ENCODE data around the gene PHACTR3. TPM values are rescaled to one million over a fixed set of nuclear protein-coding genes. Genes with fewer than 3 reads are reported as not detected.

Gene PHACTR3
- polyA plus RNA-seq, 1 donor (not counting 4 experiments of a cell fraction or from before 2014, with no cell fraction given) = 2.6 TPM

- no peaks in the 10 kb centered on the region for H4K20me1 ChIP-seq (ENCODE audit: control insufficient read depth, extremely low read depth, insufficient read depth, low read length)
- FAIRE-seq = no peak
Measured at GRCh38 chr20:59647271-59647670, 42.9 kb downstream of the PHACTR3 start.

GRCh38 chr20:59648466-59649070, 44.2 kb downstream of the PHACTR3 start:
- no peaks in the 10 kb centered on the region for H3K4me1 ChIP-seq (ENCODE audit: control insufficient read depth, extremely low read depth, insufficient read depth, low read length)
- peaks cover 1% of the 10 kb centered on the region for H3K9me3 ChIP-seq (ENCODE audit: control insufficient read depth, low read depth, low read length)
- no peaks in the 10 kb centered on the region for H3K27me3 ChIP-seq (ENCODE audit: control insufficient read depth, extremely low read depth, insufficient read depth, low read length)
- H3K4me3 ChIP-seq (ENCODE audit: control insufficient read depth in 2 of 3, extremely low read depth in 1 of 3, insufficient read depth in 2 of 3, low read depth in 1 of 3, low read length in 3 of 3) = no peak overlapping the region
- H3K4me2 ChIP-seq (ENCODE audit: control insufficient read depth, extremely low read depth, insufficient read depth, low read depth, low read length) = no peak overlapping the region
- no peak overlapping the region for H3K9ac ChIP-seq (ENCODE audit: control insufficient read depth, extremely low read depth, insufficient read depth, low read length)
- H2AFZ ChIP-seq (ENCODE audit: control insufficient read depth, low read length) = no peak overlapping the region
- no peaks in the 10 kb centered on the region for H3K9me1 ChIP-seq (ENCODE audit: control insufficient read depth, extremely low read depth, insufficient read depth, low read length)
- DNase-seq (ENCODE audit: low read depth, low spot score) = no peak
- no peaks in the 10 kb centered on the region for H4K20me1 ChIP-seq (ENCODE audit: control insufficient read depth, extremely low read depth, insufficient read depth, low read length)
- no peak for FAIRE-seq
- H3K36me3 ChIP-seq (ENCODE audit: control insufficient read depth in 2 of 2, extremely low read depth in 1 of 2, insufficient read depth in 2 of 2, low read length in 2 of 2) = no peaks in the 10 kb centered on the region
- dilution Hi-C loops (cut with MboI; ENCODE audit: extremely low pct_ligation_motif_present, low sequenced_read_pairs) = no loop called here
- TF ChIP-seq EZH2 (IDR thresholded peaks at IDR 0.05; ENCODE audit: low read length) (no peak), CTCF (optimal IDR thresholded peaks at IDR 0.05 in 1 of 3, IDR thresholded peaks at IDR 0.05 in 1 of 3, conservative IDR thresholded peaks at IDR 0.05 in 1 of 3; ENCODE audit: extremely low read depth in 1 of 3, insufficient read depth in 2 of 3, low read length in 3 of 3) (no peak)
- H3K27ac ChIP-seq (ENCODE audit: control insufficient read depth, insufficient read depth, low read length) = no peak overlapping the region
- H3K79me2 ChIP-seq (ENCODE audit: control insufficient read depth, insufficient read depth, low read length) = no peaks in the 10 kb centered on the region

More at GRCh38 chr20:59647271-59647670, 42.9 kb downstream of the PHACTR3 start:
- Histone ChIP-seq H3K36me3 (ENCODE audit: control insufficient read depth in 2 of 2, extremely low read depth in 1 of 2, insufficient read depth in 2 of 2, low read length in 2 of 2) (no peaks in the 10 kb centered on the region), H3K27ac (ENCODE audit: control insufficient read depth, insufficient read depth, low read length) (no peak overlapping the region), H2AFZ (ENCODE audit: control insufficient read depth, low read length) (no peak overlapping the region), H3K9me1 (ENCODE audit: control insufficient read depth, extremely low read depth, insufficient read depth, low read length) (no peaks in the 10 kb centered on the region), H3K9me3 (ENCODE audit: control insufficient read depth, low read depth, low read length) (peaks cover 1% of the 10 kb centered on the region), H3K4me2 (ENCODE audit: control insufficient read depth, extremely low read depth, insufficient read depth, low read depth, low read length) (no peak overlapping the region), H3K4me1 (ENCODE audit: control insufficient read depth, extremely low read depth, insufficient read depth, low read length) (no peaks in the 10 kb centered on the region), H3K9ac (ENCODE audit: control insufficient read depth, extremely low read depth, insufficient read depth, low read length) (no peak overlapping the region), H3K79me2 (ENCODE audit: control insufficient read depth, insufficient read depth, low read length) (no peaks in the 10 kb centered on the region), H3K27me3 (ENCODE audit: control insufficient read depth, extremely low read depth, insufficient read depth, low read length) (no peaks in the 10 kb centered on the region), H3K4me3 (ENCODE audit: control insufficient read depth in 2 of 3, extremely low read depth in 1 of 3, insufficient read depth in 2 of 3, low read depth in 1 of 3, low read length in 3 of 3) (no peak overlapping the region)
- TF ChIP-seq CTCF (optimal IDR thresholded peaks at IDR 0.05 in 1 of 3, IDR thresholded peaks at IDR 0.05 in 1 of 3, conservative IDR thresholded peaks at IDR 0.05 in 1 of 3; ENCODE audit: extremely low read depth in 1 of 3, insufficient read depth in 2 of 3, low read length in 3 of 3) (no peak), EZH2 (IDR thresholded peaks at IDR 0.05; ENCODE audit: low read length) (no peak)
- dilution Hi-C loops (cut with MboI; ENCODE audit: extremely low pct_ligation_motif_present, low sequenced_read_pairs) = no loop called here
- no peak for DNase-seq (ENCODE audit: low read depth, low spot score)
